K562 (cell line): Measurements from ENCODE around the gene MSN. TPM values are rescaled to one million over a fixed set of nuclear protein-coding genes. Genes with fewer than 3 reads are reported as not detected.

ENCODE experiments used
- ATAC-seq: fragments of 200-7000 bp; cut with Tn5 transposase; 3 replicates; pipeline ENCODE4 v1.9.1; 2020; ENCODE audit warnings: moderate library complexity
- BruUV-seq: library from RNA; stranded (reverse); fragments of 400-500 nt; replicated peaks from 2 replicates; lab custom pipeline; 2021; lab: Mats Ljungman, UMichigan
- CTCF ChIA-PET: fragments of 300-600 bp; formaldehyde crosslinking; extraction: SDS; loops from one replicate; lab custom pipeline; 2021; ENCODE audit warnings: low intra/inter-chr PET ratio; lab: Yijun Ruan, JAX
- POLR2A ChIA-PET: fragments of 300-600, 350-650 bp; sonication (Branson Sonifier 250); formaldehyde crosslinking; extraction: SDS; loops from one replicate; lab custom pipeline; 2021; ENCODE audit warnings: antibody characterized with exemption, inconsistent platforms; lab: Yijun Ruan, JAX
- DNase-seq, 4 experiments: peaks; one replicate each; pipeline versions ENCODE4 v3.0.0 to v3.0.0-alpha.2; 2011 to 2018; ENCODE audit warnings: low spot score in 3 of 4, mixed read lengths in 3 of 4; ENCODE audit errors: extremely low read depth in 1 of 4
- FAIRE-seq: peaks from 2 replicates; lab custom pipeline; 2011; peaks lifted over from hg19 to GRCh38; lab: Jason Lieb, UNC
- H2AFZ ChIP-seq: 2 replicates; pipeline ENCODE4 v1.6.0; 2011; ENCODE audit warnings: low read depth, low read length, control low read depth, inconsistent platforms
- H3K27ac ChIP-seq: fragments of 200-600 bp; 3 replicates; pipeline ENCODE4 v1.8.0; 2011; ENCODE audit warnings: low read depth, mild to moderate bottlenecking, control low read depth, inconsistent platforms, low read length, moderate library complexity, mixed read lengths; ENCODE audit errors: extremely low read depth
- H3K27me3 ChIP-seq, 2 experiments: fragments of 300-600 bp in 1 of 2; 2 replicates in 1 of 2; 3 replicates in 1 of 2; pipeline versions ENCODE4 v1.6.0 to v1.8.0; 2011; ENCODE audit warnings: inconsistent platforms in 2 of 2, low read length in 2 of 2, mild to moderate bottlenecking in 1 of 2, mixed read lengths in 1 of 2, moderate library complexity in 1 of 2; ENCODE audit not compliant: control insufficient read depth in 2 of 2, insufficient read depth in 2 of 2
- H3K36me3 ChIP-seq: fragments of 300-600 bp; 3 replicates; pipeline ENCODE4 v1.8.0; 2011; ENCODE audit warnings: mild to moderate bottlenecking, low read length, inconsistent platforms; ENCODE audit not compliant: control insufficient read depth, insufficient read depth
- H3K4me1 ChIP-seq, 2 experiments: fragments of 200-600 bp in 1 of 2; replicated peaks in 1 of 2; 2 replicates in 1 of 2; 3 replicates in 1 of 2; pipeline versions ENCODE4 v1.5.1 to v1.8.0; 2011; ENCODE audit warnings: inconsistent platforms in 2 of 2, low read length in 2 of 2, mild to moderate bottlenecking in 1 of 2, mixed read lengths in 1 of 2, moderate library complexity in 1 of 2; ENCODE audit not compliant: control insufficient read depth in 2 of 2, insufficient read depth in 2 of 2
- H3K4me2 ChIP-seq: 2 replicates; pipeline ENCODE4 v1.6.1; 2011; ENCODE audit warnings: low read length, control low read depth, inconsistent platforms, mixed read lengths; ENCODE audit not compliant: insufficient read depth
- H3K4me3 ChIP-seq: fragments of 200-600 bp; sonication (generic), shearing (Covaris generic); 2 replicates; pipeline ENCODE4 v1.5.1; 2016; ENCODE audit warnings: control low read depth, inconsistent platforms
- H3K79me2 ChIP-seq: fragments of 200-600 bp; 3 replicates; pipeline ENCODE4 v1.8.0; 2011; ENCODE audit warnings: low read length, inconsistent platforms; ENCODE audit not compliant: control insufficient read depth, insufficient read depth
- H3K9ac ChIP-seq, 2 experiments: 2 replicates each; pipeline versions ENCODE4 v1.6.0 to v1.6.1; 2011; ENCODE audit warnings: low read depth in 2 of 2, low read length in 2 of 2, control low read depth in 1 of 2, inconsistent platforms in 1 of 2, mild to moderate bottlenecking in 1 of 2, mixed read lengths in 1 of 2; ENCODE audit not compliant: insufficient read depth in 1 of 2
- H3K9me1 ChIP-seq: one replicate; pipeline ENCODE4 v1.6.0; 2011; ENCODE audit warnings: inconsistent platforms, mild to moderate bottlenecking, low read length, moderate library complexity; ENCODE audit not compliant: control insufficient read depth, insufficient read depth
- H3K9me3 ChIP-seq: replicated peaks from 2 replicates; pipeline ENCODE4 v1.5.1; 2011; ENCODE audit warnings: low read depth, low read length, inconsistent platforms; ENCODE audit not compliant: control insufficient read depth, insufficient read depth
- H4K20me1 ChIP-seq: replicated peaks from 2 replicates; pipeline ENCODE4 v1.6.1; 2011; ENCODE audit warnings: low read length, inconsistent platforms, mixed read lengths; ENCODE audit not compliant: control insufficient read depth, insufficient read depth
- BMI1 ChIP-seq: fragments of 150-350 bp; IDR thresholded peaks from 2 replicates; pipeline ENCODE4 v1.6.1; 2014; ENCODE audit warnings: low read length
- ESRRB ChIP-seq: fragments of 250-450 bp; sonication (Bioruptor Pico); IDR thresholded peaks from 2 replicates; pipeline ENCODE4 v1.5.0; 2020; ENCODE audit warnings: mild to moderate bottlenecking, moderate library complexity, borderline replicate concordance
- FIP1L1 ChIP-seq: fragments of 200-400 bp; formaldehyde crosslinking; IDR thresholded peaks from 2 replicates; pipeline ENCODE4 v1.6.1; 2018; ENCODE audit warnings: mild to moderate bottlenecking, low read depth, low read length; ENCODE audit not compliant: poor library complexity, severe bottlenecking
- HIVEP1 ChIP-seq: fragments of 250-450 bp; sonication (Bioruptor Pico); IDR thresholded peaks from 2 replicates; pipeline ENCODE4 v1.4.0; 2020; ENCODE audit warnings: mild to moderate bottlenecking
- NCOA2 ChIP-seq, 2 experiments: fragments of 450-650 bp; IDR thresholded peaks; 2 replicates each; pipeline ENCODE4 v1.6.1; 2018; ENCODE audit warnings: mild to moderate bottlenecking in 2 of 2, moderate library complexity in 1 of 2; ENCODE audit not compliant: partially characterized antibody in 2 of 2
- PML ChIP-seq: IDR thresholded peaks from 2 replicates; pipeline ENCODE4 v1.6.1; 2012; ENCODE audit warnings: low read length, inconsistent platforms
- TAL1 ChIP-seq: fragments of 450-650 bp; IDR thresholded peaks from 2 replicates; pipeline ENCODE4 v1.6.1; 2016; ENCODE audit warnings: mild to moderate bottlenecking
- TBL1XR1 ChIP-seq, 2 experiments: IDR thresholded peaks; 2 replicates each; pipeline ENCODE4 v1.6.1; 2012; ENCODE audit warnings: improper control_type of control experiment in 2 of 2, low read length in 2 of 2, mild to moderate bottlenecking in 1 of 2
- ZNF124 ChIP-seq: sonication (generic); formaldehyde crosslinking; IDR thresholded peaks from 2 replicates; pipeline ENCODE4 v1.8.1; 2022; ENCODE audit warnings: missing genetic modification reagents
- WGBS: fragments of 100-300 bp; shearing (Covaris generic); methylation state at CpG from one replicate; pipeline ENCODE4 v1.1.6; 2016; ENCODE audit warnings: low coverage, mixed read lengths; ENCODE audit not compliant: insufficient coverage; ENCODE audit errors: missing lambda C conversion rate; 5-methylcytosine and 5-hydroxymethylcytosine counted together
- in situ Hi-C: fragments of 300-500 bp; cut with MboI; formaldehyde crosslinking; loops from 4 replicates; pipeline ENCODE4 v1.15.0; 2018; ENCODE audit warnings: inconsistent platforms, mixed read lengths
- intact Hi-C: fragments of 100-400 bp; cut with micrococcal nuclease; formaldehyde crosslinking; loops from 2 replicates; pipeline ENCODE4 v1.14.2; 2022
- polyA plus RNA-seq, 8 experiments: library from polyadenylated mRNA; depleted of rRNA in 4 of 8; stranded (reverse) in 5 of 8; unstranded in 3 of 8; fragments of >200 nt; fragmentation: Nextera tagmentation in 2 of 8; fragmentation: Illumina TruSeq in 1 of 8; extraction: Ambion mirVana in 2 of 8; extraction: Trizol in 1 of 8; gene quantifications; 2 replicates each; pipeline versions ENCODE4 v1.2.1 to v1.2.3, GENCODE V29; 2011 to 2014; ENCODE audit warnings: inconsistent platforms in 1 of 8, missing spikeins in 1 of 8
- total RNA-seq, 7 experiments: library from RNA; depleted of rRNA in 6 of 7; stranded (reverse); fragments of >200 nt in 6 of 7; fragmentation: Illumina TruSeq in 2 of 7; extraction: Trizol in 2 of 7; gene quantifications; 2 replicates each; pipeline versions ENCODE4 v1.2.1 to v1.2.3, GENCODE V29; 2011 to 2021; ENCODE audit warnings: low replicate concordance in 1 of 7
- TF ChIP-seq, protein P1 (sequence below): sonication (generic); IDR thresholded peaks from 2 replicates; pipeline ENCODE4 v1.6.1; 2016
- TF ChIP-seq, protein P2 (sequence below): sonication (generic); formaldehyde crosslinking; IDR thresholded peaks from 2 replicates; pipeline ENCODE4 v1.8.0; 2022; ENCODE audit warnings: missing genetic modification reagents, mild to moderate bottlenecking, moderate library complexity, borderline replicate concordance
- TF ChIP-seq, protein P3 (sequence below): fragments of 250-450 bp; sonication (Bioruptor Pico); IDR thresholded peaks from 2 replicates; pipeline ENCODE4 v1.4.0; 2020
- TF ChIP-seq, protein P4 (sequence below): fragments of 250-450 bp; sonication (Bioruptor Pico); IDR thresholded peaks from 2 replicates; pipeline ENCODE4 v1.5.0; 2022; ENCODE audit warnings: mild to moderate bottlenecking
- TF ChIP-seq, protein P5 (sequence below): fragments of 250-450 bp; sonication (Bioruptor Pico); IDR thresholded peaks from 2 replicates; pipeline ENCODE4 v1.9.0; 2021; ENCODE audit warnings: mild to moderate bottlenecking
- TF ChIP-seq, protein P6 (sequence below), 3 experiments: fragments of 200-800 bp in 1 of 3; sonication (Bioruptor generic) in 1 of 3; sonication (generic) in 1 of 3; formaldehyde crosslinking in 1 of 3; IDR thresholded peaks; 2 replicates each; pipeline versions ENCODE4 v1.6.1 to v1.8.0; 2016 to 2022; ENCODE audit warnings: mild to moderate bottlenecking in 2 of 3, missing compliant biosample characterization in 2 of 3, missing genetic modification characterization in 2 of 3, missing genetic modification reagents in 1 of 3

Gene MSN
- total and polyA plus RNA-seq, 9 of the 15 experiments (the other 6 are each of a cell fraction or from before 2014, with no cell fraction given): 128 to 486 (median 237) TPM

DNA sequence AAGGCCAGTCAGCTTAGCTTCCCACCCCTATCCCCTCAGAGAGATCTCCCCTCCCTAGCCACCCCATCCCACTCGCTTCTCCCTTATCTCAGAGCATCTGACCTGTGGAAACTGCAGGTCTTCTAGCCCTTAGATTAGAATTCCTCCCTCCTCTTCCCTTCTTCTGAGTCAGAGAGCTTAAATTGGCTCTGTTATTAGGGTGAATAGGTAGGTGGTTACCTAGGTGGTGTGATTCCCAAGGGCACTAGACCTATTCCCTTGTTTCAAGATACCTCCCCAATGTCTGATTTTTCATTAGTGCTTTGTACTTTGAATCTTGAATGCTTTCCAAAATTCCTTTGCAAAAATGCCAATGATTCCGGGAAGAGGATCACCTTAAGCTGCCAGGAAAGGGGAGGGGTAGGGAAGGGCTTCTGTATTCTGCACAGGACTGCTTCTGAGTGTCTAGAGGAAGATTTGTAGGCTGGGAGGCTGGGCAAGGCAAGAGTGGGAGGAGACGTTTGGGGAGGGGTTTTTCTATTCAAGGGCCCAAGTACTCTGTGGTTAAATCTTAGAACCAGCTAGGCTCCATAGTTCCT lies 24.5 kb upstream of the MSN start:
- Histone ChIP-seq H3K4me2 (no peak overlapping the region), H3K4me3 (no peak overlapping the region), H3K27ac (no peak overlapping the region), H3K9ac (no peak overlapping the region), H2AFZ (no peak overlapping the region), H3K9me1 (no peaks in the 10 kb centered on the region), H3K27me3 (no peaks in the 10 kb centered on the region), H3K4me1 (no peaks in the 10 kb centered on the region), H3K79me2 (no peaks in the 10 kb centered on the region), H3K36me3 (no peaks in the 10 kb centered on the region), H4K20me1 (0 out of 2 replicates have a peak, but pooled peaks cover 5% of the 10 kb centered on the region), H3K9me3 (no peaks in the 10 kb centered on the region)
- 0% methylated on average over 2 of the region's 3 CpGs for WGBS
- intact Hi-C loops (no loop called here), in situ Hi-C loops (no loop called here)
- POLR2A ChIA-PET: interaction anchor here (0.5 to 0.6 kb wide), 2 partner anchors 32 to 47 kb away, joined by 3 to 5 read pairs; no protein-coding TSS in a partner anchor
- FAIRE-seq: no peak
- BruUV-seq: no TSS peak
- DNase-seq: no peak
- CTCF ChIA-PET: no interaction called here
- 0 out of 3 replicates have a peak, but pooled peaks have one; percentile 26 for ATAC-seq
- TF ChIP-seq, protein P1, sequence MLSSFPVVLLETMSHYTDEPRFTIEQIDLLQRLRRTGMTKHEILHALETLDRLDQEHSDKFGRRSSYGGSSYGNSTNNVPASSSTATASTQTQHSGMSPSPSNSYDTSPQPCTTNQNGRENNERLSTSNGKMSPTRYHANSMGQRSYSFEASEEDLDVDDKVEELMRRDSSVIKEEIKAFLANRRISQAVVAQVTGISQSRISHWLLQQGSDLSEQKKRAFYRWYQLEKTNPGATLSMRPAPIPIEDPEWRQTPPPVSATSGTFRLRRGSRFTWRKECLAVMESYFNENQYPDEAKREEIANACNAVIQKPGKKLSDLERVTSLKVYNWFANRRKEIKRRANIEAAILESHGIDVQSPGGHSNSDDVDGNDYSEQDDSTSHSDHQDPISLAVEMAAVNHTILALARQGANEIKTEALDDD: no peak
- no peak for TF ChIP-seq FIP1L1
- no peak for TF ChIP-seq HIVEP1 (CRISPR knock-in tag)
- TF ChIP-seq PML: no peak
- TF ChIP-seq, protein P2, sequence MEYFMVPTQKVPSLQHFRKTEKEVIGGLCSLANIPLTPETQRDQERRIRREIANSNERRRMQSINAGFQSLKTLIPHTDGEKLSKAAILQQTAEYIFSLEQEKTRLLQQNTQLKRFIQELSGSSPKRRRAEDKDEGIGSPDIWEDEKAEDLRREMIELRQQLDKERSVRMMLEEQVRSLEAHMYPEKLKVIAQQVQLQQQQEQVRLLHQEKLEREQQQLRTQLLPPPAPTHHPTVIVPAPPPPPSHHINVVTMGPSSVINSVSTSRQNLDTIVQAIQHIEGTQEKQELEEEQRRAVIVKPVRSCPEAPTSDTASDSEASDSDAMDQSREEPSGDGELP (CRISPR knock-in tag): no peak
- TF ChIP-seq ZNF124 (CRISPR knock-in tag): no peak
- TF ChIP-seq ESRRB (CRISPR knock-in tag): no peak
- TF ChIP-seq TAL1: no peak
- no peak for TF ChIP-seq BMI1
- TF ChIP-seq, protein P3, sequence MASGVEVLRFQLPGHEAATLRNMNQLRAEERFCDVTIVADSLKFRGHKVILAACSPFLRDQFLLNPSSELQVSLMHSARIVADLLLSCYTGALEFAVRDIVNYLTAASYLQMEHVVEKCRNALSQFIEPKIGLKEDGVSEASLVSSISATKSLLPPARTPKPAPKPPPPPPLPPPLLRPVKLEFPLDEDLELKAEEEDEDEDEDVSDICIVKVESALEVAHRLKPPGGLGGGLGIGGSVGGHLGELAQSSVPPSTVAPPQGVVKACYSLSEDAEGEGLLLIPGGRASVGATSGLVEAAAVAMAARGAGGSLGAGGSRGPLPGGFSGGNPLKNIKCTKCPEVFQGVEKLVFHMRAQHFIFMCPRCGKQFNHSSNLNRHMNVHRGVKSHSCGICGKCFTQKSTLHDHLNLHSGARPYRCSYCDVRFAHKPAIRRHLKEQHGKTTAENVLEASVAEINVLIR (CRISPR knock-in tag): no peak
- TF ChIP-seq NCOA2 (IDR thresholded peaks at IDR 0.05; ENCODE audit: partially characterized antibody in 2 of 2): no peak
- no peak for TF ChIP-seq TBL1XR1 (IDR thresholded peaks at IDR 0.05; ENCODE audit: low read length in 2 of 2)
- TF ChIP-seq, protein P4, sequence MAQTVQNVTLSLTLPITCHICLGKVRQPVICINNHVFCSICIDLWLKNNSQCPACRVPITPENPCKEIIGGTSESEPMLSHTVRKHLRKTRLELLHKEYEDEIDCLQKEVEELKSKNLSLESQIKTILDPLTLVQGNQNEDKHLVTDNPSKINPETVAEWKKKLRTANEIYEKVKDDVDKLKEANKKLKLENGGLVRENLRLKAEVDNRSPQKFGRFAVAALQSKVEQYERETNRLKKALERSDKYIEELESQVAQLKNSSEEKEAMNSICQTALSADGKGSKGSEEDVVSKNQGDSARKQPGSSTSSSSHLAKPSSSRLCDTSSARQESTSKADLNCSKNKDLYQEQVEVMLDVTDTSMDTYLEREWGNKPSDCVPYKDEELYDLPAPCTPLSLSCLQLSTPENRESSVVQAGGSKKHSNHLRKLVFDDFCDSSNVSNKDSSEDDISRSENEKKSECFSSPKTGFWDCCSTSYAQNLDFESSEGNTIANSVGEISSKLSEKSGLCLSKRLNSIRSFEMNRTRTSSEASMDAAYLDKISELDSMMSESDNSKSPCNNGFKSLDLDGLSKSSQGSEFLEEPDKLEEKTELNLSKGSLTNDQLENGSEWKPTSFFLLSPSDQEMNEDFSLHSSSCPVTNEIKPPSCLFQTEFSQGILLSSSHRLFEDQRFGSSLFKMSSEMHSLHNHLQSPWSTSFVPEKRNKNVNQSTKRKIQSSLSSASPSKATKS (CRISPR knock-in tag): no peak
- TF ChIP-seq, protein P5, sequence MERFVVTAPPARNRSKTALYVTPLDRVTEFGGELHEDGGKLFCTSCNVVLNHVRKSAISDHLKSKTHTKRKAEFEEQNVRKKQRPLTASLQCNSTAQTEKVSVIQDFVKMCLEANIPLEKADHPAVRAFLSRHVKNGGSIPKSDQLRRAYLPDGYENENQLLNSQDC (CRISPR knock-in tag): no peak
- TF ChIP-seq, protein P6, sequence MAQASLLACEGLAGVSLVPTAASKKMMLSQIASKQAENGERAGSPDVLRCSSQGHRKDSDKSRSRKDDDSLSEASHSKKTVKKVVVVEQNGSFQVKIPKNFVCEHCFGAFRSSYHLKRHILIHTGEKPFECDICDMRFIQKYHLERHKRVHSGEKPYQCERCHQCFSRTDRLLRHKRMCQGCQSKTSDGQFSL (CRISPR knock-in tag; IDR thresholded peaks at IDR 0.05): no peak
- TF ChIP-seq, protein P6 (tag; IDR thresholded peaks at IDR 0.05): no peak
